DOHH2 (cell line): ENCODE measurements around the gene TRIM24.
A peak's percentile ranks its signal among the peaks of the same experiment; 100 is the strongest.

Experiments used
- EZH2phosphoT487 ChIP-seq: fragments of 200-600 bp; sonication (generic); IDR thresholded peaks from 2 replicates; pipeline ENCODE4 v1.6.1; 2017; ENCODE audit warnings: borderline replicate concordance, mild to moderate bottlenecking, antibody characterized with exemption, low read length, moderate library complexity, mixed read lengths
- TF ChIP-seq, protein P1 (sequence below): fragments of 200-600 bp; sonication (generic); IDR thresholded peaks from one replicate; pipeline ENCODE4 v1.5.1; 2014; ENCODE audit warnings: antibody characterized with exemption, mild to moderate bottlenecking, low read depth, low read length; ENCODE audit not compliant: poor library complexity, severe bottlenecking

DNA sequence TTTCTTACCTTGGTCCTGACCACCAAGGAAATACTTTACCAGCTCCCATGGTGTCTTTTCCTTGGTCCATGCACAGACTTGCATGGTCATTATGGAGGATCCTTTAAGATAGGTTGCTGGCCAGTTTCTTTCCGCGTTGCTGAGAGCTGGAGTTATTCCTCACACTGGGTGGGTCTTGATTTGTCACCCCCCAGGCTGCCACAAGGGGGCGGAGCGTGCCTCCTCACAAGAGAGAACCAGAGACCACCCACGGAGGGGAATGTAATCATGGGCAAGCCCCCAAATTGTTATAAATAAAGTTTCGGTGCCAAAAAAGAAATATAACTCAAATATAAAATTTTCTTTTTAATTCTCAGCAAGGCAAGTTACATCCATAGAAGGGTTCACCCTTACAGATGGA, 10.5 kb upstream of the TRIM24 start:
- TF ChIP-seq, protein P1, sequence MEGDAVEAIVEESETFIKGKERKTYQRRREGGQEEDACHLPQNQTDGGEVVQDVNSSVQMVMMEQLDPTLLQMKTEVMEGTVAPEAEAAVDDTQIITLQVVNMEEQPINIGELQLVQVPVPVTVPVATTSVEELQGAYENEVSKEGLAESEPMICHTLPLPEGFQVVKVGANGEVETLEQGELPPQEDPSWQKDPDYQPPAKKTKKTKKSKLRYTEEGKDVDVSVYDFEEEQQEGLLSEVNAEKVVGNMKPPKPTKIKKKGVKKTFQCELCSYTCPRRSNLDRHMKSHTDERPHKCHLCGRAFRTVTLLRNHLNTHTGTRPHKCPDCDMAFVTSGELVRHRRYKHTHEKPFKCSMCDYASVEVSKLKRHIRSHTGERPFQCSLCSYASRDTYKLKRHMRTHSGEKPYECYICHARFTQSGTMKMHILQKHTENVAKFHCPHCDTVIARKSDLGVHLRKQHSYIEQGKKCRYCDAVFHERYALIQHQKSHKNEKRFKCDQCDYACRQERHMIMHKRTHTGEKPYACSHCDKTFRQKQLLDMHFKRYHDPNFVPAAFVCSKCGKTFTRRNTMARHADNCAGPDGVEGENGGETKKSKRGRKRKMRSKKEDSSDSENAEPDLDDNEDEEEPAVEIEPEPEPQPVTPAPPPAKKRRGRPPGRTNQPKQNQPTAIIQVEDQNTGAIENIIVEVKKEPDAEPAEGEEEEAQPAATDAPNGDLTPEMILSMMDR: peak; percentile 76
- TF ChIP-seq EZH2phosphoT487: no peak
